ENCODE data around the gene RPS6KA1. TPM values are rescaled to one million over a fixed set of nuclear protein-coding genes. Genes with fewer than 3 reads are reported as not detected.
A peak's percentile ranks its signal among the peaks of the same experiment; 100 is the strongest.

Gene RPS6KA1
- total RNA-seq, 2 donors from 2014 or later: 154 to 211 TPM

GRCh38 chr1:26521669-26522030 is 7.9 kb upstream of the RPS6KA1 start:
- Mint-ChIP-seq H3K27ac (no peak overlapping the region), H3K4me3 (no peak overlapping the region), H3K36me3 (ENCODE audit: low read depth) (no peaks in the 10 kb centered on the region), H3K27me3 (no peaks in the 10 kb centered on the region), H3K4me1 (no peaks in the 10 kb centered on the region), H3K9me3 (no peaks in the 10 kb centered on the region)
- no peak for ATAC-seq (replicated peaks)

GRCh38 chr1:26522073-26522472 is 7.5 kb upstream of the RPS6KA1 start:
- Mint-ChIP-seq H3K27me3 (no peaks in the 10 kb centered on the region), H3K9me3 (no peaks in the 10 kb centered on the region), H3K4me3 (no peak overlapping the region), H3K4me1 (no peaks in the 10 kb centered on the region), H3K27ac (no peak overlapping the region), H3K36me3 (ENCODE audit: low read depth) (no peaks in the 10 kb centered on the region)
- no peak for ATAC-seq (replicated peaks)

- no peak for ATAC-seq (replicated peaks)
- no peaks in the 10 kb centered on the region for H3K36me3 Mint-ChIP-seq (ENCODE audit: low read depth)
- H3K4me3 Mint-ChIP-seq: no peak overlapping the region
- H3K27ac Mint-ChIP-seq: peak overlapping the region; percentile 16
- no peaks in the 10 kb centered on the region for H3K27me3 Mint-ChIP-seq
- H3K9me3 Mint-ChIP-seq: no peaks in the 10 kb centered on the region
- no peaks in the 10 kb centered on the region for H3K4me1 Mint-ChIP-seq
Measured at GRCh38 chr1:26524181-26524580, 5.4 kb upstream of the RPS6KA1 start.

GRCh38 chr1:26526287-26526686 is 3.3 kb upstream of the RPS6KA1 start:
- H3K4me1 Mint-ChIP-seq: no peaks in the 10 kb centered on the region
- no peaks in the 10 kb centered on the region for H3K9me3 Mint-ChIP-seq
- H3K4me3 Mint-ChIP-seq: no peak overlapping the region
- no peak overlapping the region for H3K27ac Mint-ChIP-seq
- H3K27me3 Mint-ChIP-seq: no peaks in the 10 kb centered on the region
- H3K36me3 Mint-ChIP-seq (ENCODE audit: low read depth): no peaks in the 10 kb centered on the region
- no peak for ATAC-seq (replicated peaks)

DNA sequence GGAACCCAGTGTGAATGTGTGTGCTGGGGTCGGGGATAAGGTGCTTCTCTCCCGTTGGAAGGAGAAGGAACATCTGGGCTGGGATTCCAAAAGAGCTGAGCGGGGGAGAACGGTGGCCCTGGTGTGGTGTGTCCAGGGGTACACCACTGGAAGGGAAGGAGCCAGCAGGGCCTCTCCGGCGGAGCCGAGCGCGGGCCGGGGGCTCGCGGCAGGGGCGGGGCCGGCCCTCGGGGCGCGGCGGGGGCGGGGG is 231 bp upstream of the RPS6KA1 start:
- Mint-ChIP-seq H3K27ac (peak overlapping the region; percentile 72), H3K4me1 (no peaks in the 10 kb centered on the region), H3K27me3 (no peaks in the 10 kb centered on the region), H3K36me3 (ENCODE audit: low read depth) (no peaks in the 10 kb centered on the region), H3K9me3 (no peaks in the 10 kb centered on the region), H3K4me3 (peak overlapping the region; percentile 83)
- ATAC-seq (replicated peaks): no peak

DNA sequence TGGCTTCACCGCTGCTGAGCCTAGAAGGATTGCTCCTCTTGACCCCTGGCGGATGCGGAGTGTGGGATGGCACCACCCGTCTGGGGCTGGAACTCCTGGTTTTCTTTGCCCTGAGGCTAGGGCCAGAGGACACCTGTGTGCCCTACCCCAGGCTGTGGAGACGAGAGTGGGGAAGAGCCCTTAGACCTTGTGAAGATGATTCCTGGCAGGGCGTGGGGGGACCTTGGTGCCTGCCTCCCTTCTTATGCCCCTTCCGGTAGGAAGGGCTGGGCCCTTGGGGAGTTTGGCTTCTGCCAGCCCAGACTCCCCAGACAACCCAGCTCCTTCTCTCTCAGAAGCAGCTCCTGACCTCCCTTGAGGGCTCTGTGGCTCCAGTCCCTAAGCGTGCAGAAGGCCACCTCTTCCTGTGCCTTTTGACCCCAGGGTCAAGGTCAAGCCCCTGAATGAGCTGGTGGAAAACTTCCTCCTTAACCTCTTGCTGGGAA is 891 bp downstream of the RPS6KA1 start:
- H3K4me3 Mint-ChIP-seq: peak overlapping the region; percentile 84
- no peaks in the 10 kb centered on the region for H3K27me3 Mint-ChIP-seq
- no peak for ATAC-seq (replicated peaks)
- no peaks in the 10 kb centered on the region for H3K36me3 Mint-ChIP-seq (ENCODE audit: low read depth)
- H3K27ac Mint-ChIP-seq: peak overlapping the region; percentile 74
- no peaks in the 10 kb centered on the region for H3K9me3 Mint-ChIP-seq
- H3K4me1 Mint-ChIP-seq: peaks cover 7% of the 10 kb centered on the region

- peak; percentile 37 for ATAC-seq (replicated peaks)
- Mint-ChIP-seq H3K27me3 (no peaks in the 10 kb centered on the region), H3K4me1 (peaks cover 7% of the 10 kb centered on the region), H3K9me3 (no peaks in the 10 kb centered on the region), H3K36me3 (ENCODE audit: low read depth) (no peaks in the 10 kb centered on the region), H3K4me3 (peak overlapping the region; percentile 84), H3K27ac (peak overlapping the region; percentile 74)
Measured at GRCh38 chr1:26530895-26531598, 1.5 kb downstream of the RPS6KA1 start.

- no peak for ATAC-seq (replicated peaks)
- H3K9me3 Mint-ChIP-seq: no peaks in the 10 kb centered on the region
- no peaks in the 10 kb centered on the region for H3K36me3 Mint-ChIP-seq (ENCODE audit: low read depth)
- H3K4me1 Mint-ChIP-seq: peaks cover 7% of the 10 kb centered on the region
- peak overlapping the region; percentile 84 for H3K4me3 Mint-ChIP-seq
- H3K27me3 Mint-ChIP-seq: no peaks in the 10 kb centered on the region
- H3K27ac Mint-ChIP-seq: no peak overlapping the region
Measured at GRCh38 chr1:26531651-26532131, 2.1 kb downstream of the RPS6KA1 start.

GRCh38 chr1:26533951-26534509 is 4.5 kb downstream of the RPS6KA1 start:
- Mint-ChIP-seq H3K4me3 (no peak overlapping the region), H3K27me3 (no peaks in the 10 kb centered on the region), H3K9me3 (no peaks in the 10 kb centered on the region), H3K27ac (peak overlapping the region; percentile 20), H3K36me3 (ENCODE audit: low read depth) (no peaks in the 10 kb centered on the region), H3K4me1 (peaks cover 19% of the 10 kb centered on the region)
- no peak for ATAC-seq (replicated peaks)

DNA sequence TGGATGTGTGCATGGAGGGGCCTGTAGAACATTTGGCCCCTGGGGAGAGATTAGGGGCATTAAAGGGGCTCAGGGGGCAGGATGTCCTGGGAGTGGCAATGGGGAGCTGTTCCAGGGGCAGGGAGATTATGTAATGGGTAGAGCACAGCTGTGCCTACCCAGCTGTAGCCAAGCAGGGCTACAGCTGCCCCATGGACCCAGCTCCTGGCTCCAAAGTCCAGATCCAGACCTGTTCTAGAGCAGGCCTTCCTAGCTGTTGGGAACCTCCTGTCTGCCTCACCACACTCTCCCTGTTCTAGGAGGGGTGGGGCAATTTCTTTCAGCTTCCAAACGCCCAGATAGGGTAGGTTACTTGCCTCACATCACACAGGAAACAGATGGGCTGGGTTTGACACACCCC is 5.6 kb downstream of the RPS6KA1 start:
- H3K4me3 Mint-ChIP-seq: peak overlapping the region; percentile 6
- no peaks in the 10 kb centered on the region for H3K9me3 Mint-ChIP-seq
- peaks cover 28% of the 10 kb centered on the region for H3K4me1 Mint-ChIP-seq
- peak overlapping the region; percentile 12 for H3K27ac Mint-ChIP-seq
- H3K27me3 Mint-ChIP-seq: no peaks in the 10 kb centered on the region
- H3K36me3 Mint-ChIP-seq (ENCODE audit: low read depth): peaks cover 2% of the 10 kb centered on the region
- no peak for ATAC-seq (replicated peaks)

GRCh38 chr1:26536081-26536480 is 6.5 kb downstream of the RPS6KA1 start:
- Mint-ChIP-seq H3K36me3 (ENCODE audit: low read depth) (peaks cover 6% of the 10 kb centered on the region), H3K27me3 (no peaks in the 10 kb centered on the region), H3K27ac (no peak overlapping the region), H3K4me3 (no peak overlapping the region), H3K4me1 (peaks cover 32% of the 10 kb centered on the region), H3K9me3 (no peaks in the 10 kb centered on the region)
- no peak for ATAC-seq (replicated peaks)

DNA sequence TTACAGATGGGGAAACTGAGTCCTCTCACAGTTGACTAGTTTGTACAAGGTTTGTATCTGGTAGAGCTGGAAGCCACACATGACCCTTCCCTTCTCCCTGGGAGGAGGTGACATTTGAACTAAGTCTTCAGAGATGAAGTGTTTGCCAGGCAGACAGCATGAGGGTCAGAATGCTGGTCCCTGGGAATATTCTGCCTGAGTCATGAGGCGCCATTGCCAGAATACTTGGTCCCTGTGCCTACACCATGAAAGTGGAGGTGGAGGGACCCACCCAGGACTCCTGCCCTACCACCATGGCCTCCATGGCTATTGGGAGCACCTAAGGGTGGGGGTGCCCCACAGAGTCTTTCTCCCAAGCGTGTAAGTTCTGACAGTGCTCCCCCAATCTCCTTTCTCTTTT is 7.0 kb downstream of the RPS6KA1 start:
- ATAC-seq (replicated peaks): no peak
- Mint-ChIP-seq H3K9me3 (no peaks in the 10 kb centered on the region), H3K4me3 (no peak overlapping the region), H3K36me3 (ENCODE audit: low read depth) (peaks cover 6% of the 10 kb centered on the region), H3K27me3 (no peaks in the 10 kb centered on the region), H3K27ac (no peak overlapping the region), H3K4me1 (peaks cover 32% of the 10 kb centered on the region)

DNA sequence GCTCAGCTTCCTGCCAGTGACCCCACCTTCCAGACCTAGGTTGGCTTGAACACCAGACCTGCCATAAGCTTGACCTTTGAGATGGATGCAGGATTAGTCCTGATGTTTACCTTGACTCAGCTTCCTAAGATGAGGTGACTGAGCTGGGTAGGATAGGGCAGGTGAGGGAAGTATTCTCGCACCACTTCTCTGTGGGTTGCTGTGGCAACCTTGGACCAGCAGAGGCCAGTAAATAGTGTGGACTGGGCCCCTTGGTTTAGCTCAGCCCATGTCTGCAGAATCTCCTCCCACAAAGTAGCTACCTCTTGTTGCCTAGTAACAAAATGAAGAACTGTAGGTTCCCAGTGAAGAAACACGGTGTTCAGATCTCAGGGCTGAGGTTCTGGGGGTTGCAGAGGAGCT is 8.4 kb downstream of the RPS6KA1 start:
- no peak overlapping the region for H3K27ac Mint-ChIP-seq
- no peak for ATAC-seq (replicated peaks)
- no peak overlapping the region for H3K4me3 Mint-ChIP-seq
- peaks cover 43% of the 10 kb centered on the region for H3K4me1 Mint-ChIP-seq
- H3K36me3 Mint-ChIP-seq (ENCODE audit: low read depth): peaks cover 6% of the 10 kb centered on the region
- no peaks in the 10 kb centered on the region for H3K27me3 Mint-ChIP-seq
- H3K9me3 Mint-ChIP-seq: no peaks in the 10 kb centered on the region

DNA sequence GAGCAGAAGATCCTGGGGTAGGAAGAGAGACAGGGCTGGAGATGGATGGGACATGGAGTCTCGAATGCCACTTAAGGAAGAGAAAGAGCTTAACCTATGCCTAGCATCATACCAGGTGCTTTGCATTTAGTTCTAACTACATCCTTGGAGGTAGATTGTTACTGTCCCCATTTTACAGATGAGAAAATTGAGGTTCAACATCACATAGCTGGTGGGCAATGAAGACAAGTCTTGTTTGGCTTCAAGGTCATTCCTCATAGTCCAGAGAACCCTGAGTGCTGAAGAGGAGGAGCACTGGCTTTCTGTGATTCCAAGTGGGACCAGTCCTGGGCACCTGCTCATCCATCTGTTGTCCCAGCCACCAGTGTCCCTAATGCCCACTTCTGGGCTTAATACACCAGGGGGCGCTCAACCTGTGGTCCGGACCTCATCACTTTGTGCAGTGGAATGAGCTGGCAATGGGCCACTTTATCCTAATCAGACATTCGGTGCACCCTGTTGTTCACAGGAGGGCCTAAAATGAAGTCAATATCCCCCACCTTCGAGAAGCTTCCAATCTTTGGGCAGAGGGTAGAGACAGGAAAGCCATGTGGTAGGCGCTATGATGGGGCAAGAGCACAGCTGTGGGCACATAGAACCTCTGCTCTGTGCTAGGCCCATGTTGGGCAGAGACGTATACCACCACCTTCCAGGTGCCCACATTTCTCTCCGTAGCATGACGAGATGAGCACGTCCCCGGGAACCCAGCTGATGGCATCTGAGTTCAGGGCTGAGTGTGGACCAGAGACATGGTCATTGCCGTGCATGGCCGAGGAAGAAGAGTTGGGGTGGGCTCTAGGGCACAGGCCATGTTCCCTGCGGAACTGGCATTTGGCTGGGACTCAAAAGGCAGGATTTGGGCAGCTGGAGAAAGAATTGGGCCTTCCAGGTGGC is 9.2 kb downstream of the RPS6KA1 start:
- Mint-ChIP-seq H3K4me3 (peak overlapping the region; percentile 80), H3K27me3 (no peaks in the 10 kb centered on the region), H3K4me1 (peaks cover 51% of the 10 kb centered on the region), H3K9me3 (no peaks in the 10 kb centered on the region), H3K36me3 (ENCODE audit: low read depth) (peaks cover 6% of the 10 kb centered on the region), H3K27ac (peak overlapping the region; percentile 93)
- no peak for ATAC-seq (replicated peaks)

- H3K9me3 Mint-ChIP-seq: no peaks in the 10 kb centered on the region
- H3K27me3 Mint-ChIP-seq: no peaks in the 10 kb centered on the region
- ATAC-seq (replicated peaks): no peak
- H3K4me1 Mint-ChIP-seq: peaks cover 58% of the 10 kb centered on the region
- peak overlapping the region; percentile 93 for H3K27ac Mint-ChIP-seq
- H3K36me3 Mint-ChIP-seq (ENCODE audit: low read depth): peaks cover 6% of the 10 kb centered on the region
- H3K4me3 Mint-ChIP-seq: peak overlapping the region; percentile 80
Measured at GRCh38 chr1:26539722-26540121, 10.2 kb downstream of the RPS6KA1 start.

All from activated T-helper 17 cell treated with anti-CD3 and anti-CD28 coated beads, Interleukin-2, amount 50 U/mL, for 72 hours (primary cell).